Measurements from ENCODE around the gene NUDT1. TPM values are rescaled to one million over a fixed set of nuclear protein-coding genes. Genes with fewer than 3 reads are reported as not detected.

NUDT1 gene
- total RNA-seq, 1 experiment from 2014 or later: 112 TPM

GRCh38 chr7:2248984-2249694 lies 7.1 kb downstream of the NUDT1 start:
- DNase-seq (ENCODE audit: low spot score): peak; percentile 93

- DNase-seq (ENCODE audit: low spot score): no peak
Observed at GRCh38 chr7:2249744-2250323, 7.8 kb downstream of the NUDT1 start.

- no peak for DNase-seq (ENCODE audit: low spot score)
Observed at GRCh38 chr7:2251381-2251780, 9.4 kb downstream of the NUDT1 start.

- DNase-seq (ENCODE audit: low spot score): no peak
Observed at GRCh38 chr7:2251841-2252771, 10.1 kb downstream of the NUDT1 start.

GRCh38 chr7:2253021-2253420 lies 11.0 kb downstream of the NUDT1 start:
- no peak for DNase-seq (ENCODE audit: low spot score)

GRCh38 chr7:2253525-2254244 lies 11.7 kb downstream of the NUDT1 start:
- no peak for DNase-seq (ENCODE audit: low spot score)

- no peak for DNase-seq (ENCODE audit: low spot score)
Observed at GRCh38 chr7:2254429-2255144, 12.6 kb downstream of the NUDT1 start.

GRCh38 chr7:2255145-2256139 lies 13.4 kb downstream of the NUDT1 start:
- DNase-seq (ENCODE audit: low spot score): peak; percentile 88

GRCh38 chr7:2256306-2257045 lies 14.4 kb downstream of the NUDT1 start:
- DNase-seq (ENCODE audit: low spot score): no peak

GRCh38 chr7:2257046-2257551 lies 15.1 kb downstream of the NUDT1 start:
- DNase-seq (ENCODE audit: low spot score): no peak

GRCh38 chr7:2257651-2258050 lies 15.6 kb downstream of the NUDT1 start:
- no peak for DNase-seq (ENCODE audit: low spot score)

- no peak for DNase-seq (ENCODE audit: low spot score)
Observed at GRCh38 chr7:2258661-2259365, 16.8 kb downstream of the NUDT1 start.

- no peak for DNase-seq (ENCODE audit: low spot score)
Observed at GRCh38 chr7:2259480-2259879, 17.5 kb downstream of the NUDT1 start.

- peak; percentile 89 for DNase-seq (ENCODE audit: low spot score)
Observed at GRCh38 chr7:2260820-2261219, 18.8 kb downstream of the NUDT1 start.

- DNase-seq (ENCODE audit: low spot score): no peak
Observed at GRCh38 chr7:2261611-2262010, 19.6 kb downstream of the NUDT1 start.

GRCh38 chr7:2263176-2263575 lies 21.1 kb downstream of the NUDT1 start:
- DNase-seq (ENCODE audit: low spot score): no peak

GRCh38 chr7:2264158-2264557 lies 22.1 kb downstream of the NUDT1 start:
- no peak for DNase-seq (ENCODE audit: low spot score)

GRCh38 chr7:2266911-2267310 lies 24.9 kb downstream of the NUDT1 start:
- no peak for DNase-seq (ENCODE audit: low spot score)

Measured in A172 (cell line).